ENCODE data around the gene CEP44.
"Not testable (repeated sequence)": the region's sequence is repeated elsewhere in the genome, so short reads cannot be mapped to it uniquely, and the experiment has no call there.

The CEP44 gene

GRCh38 chr4:174292473-174292872 is 8.8 kb downstream of the CEP44 start:
- TF ChIP-seq ZNF274 (IDR thresholded peaks at IDR 0.05; ENCODE audit: low read depth, low read length): no peak
- H3K4me3 ChIP-seq (ENCODE audit: low read length): no peak overlapping the region

GRCh38 chr4:174294641-174295040 is 10.9 kb downstream of the CEP44 start:
- H3K4me3 ChIP-seq (ENCODE audit: low read length): not testable (repeated sequence)

GRCh38 chr4:174295142-174295541 is 11.4 kb downstream of the CEP44 start:
- H3K4me3 ChIP-seq (ENCODE audit: low read length): not testable (repeated sequence)

- TF ChIP-seq ZNF274 (IDR thresholded peaks at IDR 0.05; ENCODE audit: low read depth, low read length): no peak
- H3K4me3 ChIP-seq (ENCODE audit: low read length): no peak overlapping the region
These were observed 20.0 kb downstream of the CEP44 start for GRCh38 chr4:174303687-174304086.

- H3K4me3 ChIP-seq (ENCODE audit: low read length): no peak overlapping the region
- TF ChIP-seq ZNF274 (IDR thresholded peaks at IDR 0.05; ENCODE audit: low read depth, low read length): no peak
These were observed 21.0 kb downstream of the CEP44 start for GRCh38 chr4:174304664-174305063.

- H3K4me3 ChIP-seq (ENCODE audit: low read length): no peak overlapping the region
- TF ChIP-seq ZNF274 (IDR thresholded peaks at IDR 0.05; ENCODE audit: low read depth, low read length): no peak
These were observed 22.2 kb downstream of the CEP44 start for GRCh38 chr4:174305961-174306360.

- no peak for TF ChIP-seq ZNF274 (IDR thresholded peaks at IDR 0.05; ENCODE audit: low read depth, low read length)
These were observed 24.0 kb downstream of the CEP44 start for GRCh38 chr4:174307694-174308093.

GRCh38 chr4:174312993-174313392 is 29.3 kb downstream of the CEP44 start:
- H3K4me3 ChIP-seq (ENCODE audit: low read length): no peak overlapping the region
- TF ChIP-seq ZNF274 (IDR thresholded peaks at IDR 0.05; ENCODE audit: low read depth, low read length): no peak

More at GRCh38 chr4:174307694-174308093, 24.0 kb downstream of the CEP44 start:
- no peak overlapping the region for H3K4me3 ChIP-seq (ENCODE audit: low read length)

- H3K4me3 ChIP-seq (ENCODE audit: low read length): no peak overlapping the region
- no peak for TF ChIP-seq ZNF274 (IDR thresholded peaks at IDR 0.05; ENCODE audit: low read depth, low read length)
These were observed 30.6 kb downstream of the CEP44 start for GRCh38 chr4:174314274-174314673.

- H3K4me3 ChIP-seq (ENCODE audit: low read length): no peak overlapping the region
- TF ChIP-seq ZNF274 (IDR thresholded peaks at IDR 0.05; ENCODE audit: low read depth, low read length): no peak
These were observed 31.1 kb downstream of the CEP44 start for GRCh38 chr4:174314770-174315169.

GRCh38 chr4:174316546-174316945 is 32.8 kb downstream of the CEP44 start:
- no peak overlapping the region for H3K4me3 ChIP-seq (ENCODE audit: low read length)
- no peak for TF ChIP-seq ZNF274 (IDR thresholded peaks at IDR 0.05; ENCODE audit: low read depth, low read length)

- H3K4me3 ChIP-seq (ENCODE audit: low read length): no peak overlapping the region
- no peak for TF ChIP-seq ZNF274 (IDR thresholded peaks at IDR 0.05; ENCODE audit: low read depth, low read length)
These were observed 33.2 kb downstream of the CEP44 start for GRCh38 chr4:174316954-174317353.

GRCh38 chr4:174317531-174317930 is 33.8 kb downstream of the CEP44 start:
- no peak overlapping the region for H3K4me3 ChIP-seq (ENCODE audit: low read length)
- no peak for TF ChIP-seq ZNF274 (IDR thresholded peaks at IDR 0.05; ENCODE audit: low read depth, low read length)

- TF ChIP-seq ZNF274 (IDR thresholded peaks at IDR 0.05; ENCODE audit: low read depth, low read length): no peak
- H3K4me3 ChIP-seq (ENCODE audit: low read length): no peak overlapping the region
These were observed 35.4 kb downstream of the CEP44 start for GRCh38 chr4:174318829-174319764.

GRCh38 chr4:174320494-174321199 is 36.9 kb downstream of the CEP44 start:
- no peak for TF ChIP-seq ZNF274 (IDR thresholded peaks at IDR 0.05; ENCODE audit: low read depth, low read length)
- H3K4me3 ChIP-seq (ENCODE audit: low read length): no peak overlapping the region
